H1 (cell line): Measurements from ENCODE around the gene XAF1. TPM values are rescaled to one million over a fixed set of nuclear protein-coding genes. Genes with fewer than 3 reads are reported as not detected.
"Not testable (repeated sequence)": the region's sequence is repeated elsewhere in the genome, so short reads cannot be mapped to it uniquely, and the experiment has no call there.

Experiments used
- CTCF ChIA-PET: fragments of 300-600 bp; sonication (Branson Sonifier 250); formaldehyde crosslinking; loops from one replicate; lab custom pipeline; 2021; ENCODE audit not compliant: partially characterized antibody; lab: Charles Lee
- POLR2A ChIA-PET: fragments of 300-600 bp; sonication (Branson Sonifier 250); formaldehyde crosslinking; loops from one replicate; lab custom pipeline; 2021; ENCODE audit warnings: inconsistent platforms; ENCODE audit not compliant: partially characterized antibody; lab: Charles Lee
- DNase-seq, 2 experiments: peaks; one replicate each; pipeline versions ENCODE4 v3.0.0 to v3.0.0-alpha.2; 2010 to 2022; ENCODE audit warnings: low spot score in 2 of 2, low read depth in 1 of 2, mixed read lengths in 1 of 2
- FAIRE-seq: peaks from 2 replicates; lab custom pipeline; 2011; peaks lifted over from hg19 to GRCh38; lab: Jason Lieb, UNC
- H2AFZ ChIP-seq: 2 replicates; pipeline ENCODE4 v1.8.1; 2012; ENCODE audit warnings: low read length, inconsistent platforms
- H2AK5ac ChIP-seq: 2 replicates; pipeline ENCODE4 v1.6.1; 2013; ENCODE audit warnings: low read depth, low read length
- H2BK120ac ChIP-seq: replicated peaks from 2 replicates; pipeline ENCODE3; 2013; ENCODE audit warnings: low read depth, low read length, inconsistent platforms
- H2BK12ac ChIP-seq: 2 replicates; pipeline ENCODE4 v1.6.1; 2013; ENCODE audit warnings: low read depth, low read length
- H2BK15ac ChIP-seq: 2 replicates; pipeline ENCODE4 v1.6.1; 2013; ENCODE audit warnings: low read length
- H2BK20ac ChIP-seq: 2 replicates; pipeline ENCODE4 v1.6.1; 2013; ENCODE audit warnings: low read length
- H2BK5ac ChIP-seq: 2 replicates; pipeline ENCODE4 v1.6.1; 2013; ENCODE audit warnings: low read depth, low read length
- H3K14ac ChIP-seq: 2 replicates; pipeline ENCODE4 v1.6.1; 2013; ENCODE audit warnings: inconsistent platforms; ENCODE audit not compliant: insufficient read length
- H3K18ac ChIP-seq: 2 replicates; pipeline ENCODE4 v1.6.1; 2013; ENCODE audit warnings: low read length; ENCODE audit errors: extremely low read depth
- H3K23ac ChIP-seq: 2 replicates; pipeline ENCODE4 v1.6.1; 2013; ENCODE audit warnings: inconsistent platforms; ENCODE audit not compliant: insufficient read length
- H3K23me2 ChIP-seq: 2 replicates; pipeline ENCODE4 v1.6.1; 2013; ENCODE audit warnings: low read depth, low read length
- H3K27ac ChIP-seq: 2 replicates; pipeline ENCODE4 v1.6.1; 2011; ENCODE audit warnings: low read depth, low read length, inconsistent platforms
- H3K27me3 ChIP-seq, 4 experiments: replicated peaks in 1 of 4; 1 replicate in 1 of 4; 2 replicates in 3 of 4; pipeline versions ENCODE4 v1.6.1 to v1.8.1; 2011 to 2013; ENCODE audit warnings: low read length in 3 of 4, mild to moderate bottlenecking in 3 of 4, inconsistent platforms in 2 of 4, mixed read lengths in 2 of 4, moderate library complexity in 1 of 4; ENCODE audit not compliant: control insufficient read depth in 3 of 4, insufficient read depth in 3 of 4; ENCODE audit errors: extremely low read depth in 1 of 4
- H3K36me3 ChIP-seq, 4 experiments: 2 replicates each; pipeline versions ENCODE4 v1.6.1 to v1.8.1; 2011 to 2013; ENCODE audit warnings: mild to moderate bottlenecking in 4 of 4, low read length in 3 of 4, moderate library complexity in 2 of 4, control low read depth in 1 of 4, inconsistent platforms in 1 of 4; ENCODE audit not compliant: insufficient read depth in 4 of 4, control insufficient read depth in 2 of 4
- H3K4ac ChIP-seq: replicated peaks from 2 replicates; pipeline ENCODE3; 2013; ENCODE audit warnings: low read length, low read depth, mixed read lengths, inconsistent platforms; ENCODE audit not compliant: insufficient read length
- H3K4me1 ChIP-seq, 4 experiments: replicated peaks in 1 of 4; 1 replicate in 1 of 4; 2 replicates in 3 of 4; pipeline versions ENCODE4 v1.6.1 to v1.8.1; 2011 to 2013; ENCODE audit warnings: low read length in 3 of 4, inconsistent platforms in 2 of 4, mixed read lengths in 1 of 4; ENCODE audit not compliant: insufficient read depth in 4 of 4, control insufficient read depth in 3 of 4
- H3K4me2 ChIP-seq, 2 experiments: 2 replicates each; pipeline versions ENCODE4 v1.6.1 to v1.8.1; 2011 to 2013; ENCODE audit warnings: low read depth in 2 of 2, low read length in 2 of 2, control low read depth in 1 of 2, inconsistent platforms in 1 of 2, mild to moderate bottlenecking in 1 of 2; ENCODE audit not compliant: insufficient read depth in 1 of 2
- H3K4me3 ChIP-seq, 4 experiments: fragments of 200-600, 300-600 bp in 1 of 4; sonication (generic), shearing (Covaris generic), sonication (Bioruptor Twin) in 1 of 4; 2 replicates each; pipeline versions ENCODE4 v1.5.1 to v1.8.1; 2011 to 2016; ENCODE audit warnings: low read length in 4 of 4, low read depth in 3 of 4, control low read depth in 2 of 4, inconsistent platforms in 2 of 4, mild to moderate bottlenecking in 2 of 4, mixed read lengths in 1 of 4, moderate library complexity in 1 of 4; ENCODE audit not compliant: insufficient read depth in 2 of 4; ENCODE audit errors: extremely low read depth in 1 of 4
- H3K56ac ChIP-seq: replicated peaks from 2 replicates; pipeline ENCODE3; 2013; ENCODE audit warnings: low read depth, mild to moderate bottlenecking, mixed read lengths, low read length, inconsistent platforms; ENCODE audit not compliant: insufficient read length
- H3K79me1 ChIP-seq: 2 replicates; pipeline ENCODE4 v1.6.1; 2013; ENCODE audit warnings: low read depth, low read length, control low read depth
- H3K79me2 ChIP-seq, 2 experiments: 2 replicates each; pipeline versions ENCODE4 v1.6.1 to v1.8.1; 2012 to 2013; ENCODE audit warnings: low read length in 2 of 2, mild to moderate bottlenecking in 2 of 2, inconsistent platforms in 1 of 2; ENCODE audit not compliant: insufficient read depth in 2 of 2, control insufficient read depth in 1 of 2
- H3K9ac ChIP-seq, 4 experiments: replicated peaks in 1 of 4; 1 replicate in 1 of 4; 2 replicates in 3 of 4; pipeline versions ENCODE4 v1.6.1 to v1.8.1; 2011 to 2013; ENCODE audit warnings: low read depth in 3 of 4, low read length in 3 of 4, control low read depth in 2 of 4, mild to moderate bottlenecking in 2 of 4, moderate library complexity in 2 of 4, inconsistent platforms in 1 of 4; ENCODE audit errors: extremely low read depth in 1 of 4
- H3K9me3 ChIP-seq, 2 experiments: 2 replicates each; pipeline versions ENCODE4 v1.6.1 to v1.8.1; 2012 to 2013; ENCODE audit warnings: mild to moderate bottlenecking in 2 of 2, moderate library complexity in 2 of 2, control low read depth in 1 of 2, inconsistent platforms in 1 of 2, low read depth in 1 of 2, low read length in 1 of 2, mixed read lengths in 1 of 2; ENCODE audit not compliant: insufficient read depth in 2 of 2
- H4K20me1 ChIP-seq, 2 experiments: replicated peaks in 1 of 2; 2 replicates each; pipeline versions ENCODE3 to v1.8.1; 2011 to 2013; ENCODE audit warnings: inconsistent platforms in 2 of 2, low read length in 2 of 2, mild to moderate bottlenecking in 1 of 2; ENCODE audit not compliant: insufficient read depth in 2 of 2, control insufficient read depth in 1 of 2
- H4K5ac ChIP-seq: 2 replicates; pipeline ENCODE4 v1.6.1; 2013; ENCODE audit warnings: low read length, low read depth, mixed read lengths, inconsistent platforms; ENCODE audit not compliant: insufficient read length
- H4K8ac ChIP-seq: 2 replicates; pipeline ENCODE4 v1.8.0; 2013; ENCODE audit warnings: mild to moderate bottlenecking, moderate library complexity, low read length, inconsistent platforms; ENCODE audit not compliant: insufficient read depth; ENCODE audit errors: extremely low read depth
- H4K91ac ChIP-seq: replicated peaks from 2 replicates; pipeline ENCODE3; 2013; ENCODE audit warnings: low read length, mixed read lengths, inconsistent platforms; ENCODE audit not compliant: insufficient read length
- EP300 ChIP-seq, 2 experiments: IDR thresholded peaks; 1 replicate in 1 of 2; 2 replicates in 1 of 2; pipeline ENCODE4 v1.6.1; 2011 to 2012; ENCODE audit warnings: low read depth in 2 of 2, low read length in 2 of 2, mild to moderate bottlenecking in 2 of 2, borderline replicate concordance in 1 of 2, inconsistent platforms in 1 of 2, moderate library complexity in 1 of 2
- WGBS, 2 experiments: shearing (Covaris generic) in 1 of 2; methylation state at CpG; one replicate each; pipeline versions ENCODE4 v1.1.6 to v1.1.7; 2013 to 2015; ENCODE audit warnings: low lambda C conversion rate in 2 of 2, mixed read lengths in 2 of 2, inconsistent platforms in 1 of 2, low coverage in 1 of 2, missing lambda C conversion rate in 1 of 2; ENCODE audit not compliant: insufficient replicate concordance in 2 of 2, insufficient coverage in 1 of 2, insufficient read length in 1 of 2; ENCODE audit errors: extremely low coverage in 1 of 2, missing lambda C conversion rate in 1 of 2; 5-methylcytosine and 5-hydroxymethylcytosine counted together
- polyA plus RNA-seq, 7 experiments: library from polyadenylated mRNA; depleted of rRNA in 3 of 7; stranded (reverse) in 5 of 7; unstranded in 2 of 7; fragments of >200 nt in 5 of 7; fragments of 200-250 nt in 2 of 7; gene quantifications; 1 replicate in 5 of 7; 2 replicates in 1 of 7; 4 replicates in 1 of 7; pipeline versions ENCODE4 v1.2.1 to v1.2.3, GENCODE V29; 2011 to 2013; ENCODE audit warnings: missing spikeins in 2 of 7, mixed read lengths in 2 of 7
- total RNA-seq: library from RNA; stranded (reverse); fragmentation: NEBNext Ultra II Directional; extraction: Animal tissue kit (Norgen Biotek cat#: 25700); gene quantifications from 2 replicates; pipeline ENCODE4 v1.2.1, GENCODE V29; 2021

Gene XAF1
- total and polyA plus RNA-seq, 2 of the 8 experiments (the other 6 are each of a cell fraction or from before 2014, with no cell fraction given) = not detected

- Histone ChIP-seq H3K4me1 (no peaks in the 10 kb centered on the region), H2BK120ac (no peak overlapping the region), H2BK20ac (no peak overlapping the region; the same call in 1 of the 2 replicates), H3K4me3 (no peak overlapping the region), H3K9ac (no peak overlapping the region), H3K14ac (no peak overlapping the region), H3K56ac (no peak overlapping the region), H3K23ac (no peak overlapping the region), H4K91ac (no peak overlapping the region), H3K4me2 (no peak overlapping the region), H3K79me1 (no peaks in the 10 kb centered on the region), H2BK15ac (no peak overlapping the region), H3K79me2 (no peaks in the 10 kb centered on the region), H3K9me3 (peaks cover 0 to 3% of the 10 kb centered on the region in 2 experiments; a peak in 1 of 4 replicates), H4K8ac (no peak overlapping the region), H3K27ac (no peak overlapping the region), H3K23me2 (no peaks in the 10 kb centered on the region), H4K5ac (no peak overlapping the region), H3K36me3 (no peaks in the 10 kb centered on the region), H3K27me3 (no peaks in the 10 kb centered on the region; a peak in 2 of 7 replicates), H3K4ac (no peak overlapping the region), H2BK12ac (no peak overlapping the region), H4K20me1 (no peaks in the 10 kb centered on the region), H2BK5ac (no peak overlapping the region), H2AK5ac (no peak overlapping the region), H3K18ac (no peak overlapping the region), H2AFZ (no peak overlapping the region)
- 86% methylated on average over 10 of the region's 10 CpGs; no CpG with 5 or more reads in 1 of the 2 experiments for WGBS, 2 experiments
- CTCF ChIA-PET = interaction anchor here (1.0 kb wide), 1 partner anchor 27 kb away, joined by 3 read pairs; no protein-coding TSS in a partner anchor
- POLR2A ChIA-PET = no interaction called here
- DNase-seq (no peak), FAIRE-seq (no peak)
- TF ChIP-seq EP300 (IDR thresholded peaks at IDR 0.05; ENCODE audit: borderline replicate concordance in 1 of 2, low read depth in 2 of 2, low read length in 2 of 2) = no peak
These were observed 59.9 kb downstream of the XAF1 start for GRCh38 chr17:6815775-6816174.

GRCh38 chr17:6816368-6816767 lies 60.5 kb downstream of the XAF1 start:
- H4K5ac ChIP-seq, H4K20me1 ChIP-seq, CTCF ChIA-PET, POLR2A ChIA-PET, H3K14ac ChIP-seq, H3K4me1 ChIP-seq, FAIRE-seq, H3K4me2 ChIP-seq, H2BK20ac ChIP-seq, H3K79me1 ChIP-seq, H3K23ac ChIP-seq, H3K56ac ChIP-seq, H2BK15ac ChIP-seq, H3K23me2 ChIP-seq, H3K27ac ChIP-seq, H2BK120ac ChIP-seq, H3K79me2 ChIP-seq, H3K9me3 ChIP-seq, H2AFZ ChIP-seq, H4K8ac ChIP-seq, H2BK5ac ChIP-seq, H2AK5ac ChIP-seq, H3K18ac ChIP-seq, H3K9ac ChIP-seq, H2BK12ac ChIP-seq, H3K27me3 ChIP-seq, H3K4ac ChIP-seq, DNase-seq, H3K4me3 ChIP-seq, H3K36me3 ChIP-seq, H4K91ac ChIP-seq: not testable (repeated sequence)
- 83% methylated on average over 3 of the region's 3 CpGs; no CpG with 5 or more reads in 1 of the 2 experiments for WGBS, 2 experiments
